Upper lobe of left lung (tissue), 6 donors: Measurements from ENCODE around the gene MBL2. TPM values are rescaled to one million over a fixed set of nuclear protein-coding genes. Genes with fewer than 3 reads are reported as not detected.

Experiments used
- ATAC-seq, 2 donors: fragments of 200-7000 bp; cut with Tn5 transposase; one replicate each; pipeline ENCODE4 v1.9.1; 2022; ENCODE audit warnings: mild to moderate bottlenecking in 2 of 2, moderate library complexity in 2 of 2; ENCODE audit not compliant: low FRiP score in 2 of 2
- DNase-seq, 2 donors: peaks; one replicate each; pipeline ENCODE4 v3.0.0-alpha.2; 2019 to 2020
- H3K27ac ChIP-seq, 4 donors: fragments of 200-600 bp; sonication (generic); one replicate each; pipeline ENCODE4 v1.5.1; 2016 to 2019
- H3K27me3 ChIP-seq, 4 donors: fragments of 200-600 bp; sonication (generic); one replicate each; pipeline ENCODE4 v1.5.1; 2017 to 2019
- H3K36me3 ChIP-seq, 4 donors: fragments of 200-600 bp; sonication (generic); one replicate each; pipeline ENCODE4 v1.5.1; 2016 to 2019
- H3K4me1 ChIP-seq, 4 donors: fragments of 200-600 bp; sonication (generic); one replicate each; pipeline ENCODE4 v1.5.1; 2018 to 2019
- H3K4me3 ChIP-seq, 4 donors: fragments of 200-600 bp; sonication (generic); one replicate each; pipeline ENCODE4 v1.5.1; 2017 to 2019; ENCODE audit warnings: mild to moderate bottlenecking in 2 of 4, moderate library complexity in 1 of 4
- H3K9me3 ChIP-seq, 4 donors: fragments of 200-600 bp; sonication (generic); one replicate each; pipeline ENCODE4 v1.5.1; 2018 to 2019
- CTCF ChIP-seq, 6 experiments: fragments of 450-650 bp in 4 of 6; fragments of 200-600 bp in 2 of 6; sonication (generic) in 2 of 6; IDR thresholded peaks; one replicate each; pipeline ENCODE4 v1.5.1; 2016 to 2019; ENCODE audit warnings: antibody characterized with exemption in 6 of 6
- EP300 ChIP-seq, 4 donors: sonication (generic); formaldehyde crosslinking; IDR thresholded peaks; one replicate each; pipeline ENCODE4 v1.5.1; 2017; ENCODE audit warnings: antibody characterized with exemption in 4 of 4, control low read depth in 2 of 4
- POLR2A ChIP-seq, 4 donors: fragments of 450-650 bp; IDR thresholded peaks; one replicate each; pipeline ENCODE4 v1.5.1; 2016 to 2017; ENCODE audit warnings: antibody characterized with exemption in 4 of 4, mild to moderate bottlenecking in 2 of 4
- POLR2AphosphoS5 ChIP-seq, 2 donors: sonication (generic); formaldehyde crosslinking; IDR thresholded peaks; one replicate each; pipeline ENCODE4 v1.5.1; 2017; ENCODE audit warnings: antibody characterized with exemption in 2 of 2
- WGBS, 2 donors: methylation state at CpG; one replicate each; pipeline ENCODE4 v1.1.5; 2017 to 2018; 5-methylcytosine and 5-hydroxymethylcytosine counted together
- total RNA-seq, 6 donors: library from RNA; depleted of rRNA in 4 of 6; stranded (reverse); fragments of >200 nt in 4 of 6; gene quantifications; one replicate each; pipeline versions ENCODE4 v1.1.0 to v1.2.1, GENCODE V29; 2016 to 2021
- donor health status: DM: no; HTN: no; CAD: no; lungs with moderate emphysema.
- donor health status: DM: no; HTN: yes; CAD: no; lungs with severe emphysema.

MBL2 gene
- total RNA-seq, 6 donors from 2014 or later = 0.10 TPM; not detected in 5

GRCh38 chr10:52752801-52753445, 19.7 kb downstream of the MBL2 start:
- DNase-seq (no peak), ATAC-seq (no peak)
- H3K27ac ChIP-seq = no peak overlapping the region
- TF ChIP-seq CTCF (IDR thresholded peaks at IDR 0.05) = no peak
- TF ChIP-seq EP300 (IDR thresholded peaks at IDR 0.05) = no peak
- H3K27me3 ChIP-seq = no peaks in the 10 kb centered on the region
- 62 to 82% methylated on average over 2 to 3 of the region's 3 CpGs for WGBS, 2 donors
- no peaks in the 10 kb centered on the region for H3K36me3 ChIP-seq
- H3K4me3 ChIP-seq = no peak overlapping the region
- H3K9me3 ChIP-seq = no peaks in the 10 kb centered on the region
- H3K4me1 ChIP-seq = peaks cover 0 to 6% (median 3%) of the 10 kb centered on the region in 4 donors

- ATAC-seq (no peak), DNase-seq (no peak)
- no peaks in the 10 kb centered on the region for H3K9me3 ChIP-seq
- no peaks in the 10 kb centered on the region for H3K36me3 ChIP-seq
- no peaks in the 10 kb centered on the region for H3K27me3 ChIP-seq
- no peak overlapping the region for H3K27ac ChIP-seq
- no peak for TF ChIP-seq POLR2A (IDR thresholded peaks at IDR 0.05)
- TF ChIP-seq CTCF (IDR thresholded peaks at IDR 0.05) = no peak
- no peak for TF ChIP-seq EP300 (IDR thresholded peaks at IDR 0.05)
- no peak for TF ChIP-seq POLR2AphosphoS5 (IDR thresholded peaks at IDR 0.05)
- WGBS, 2 donors = 73 to 77% methylated on average over 1 of the region's 1 CpG
- no peak overlapping the region for H3K4me3 ChIP-seq
- peaks cover 0 to 6% (median 1%) of the 10 kb centered on the region in 4 donors for H3K4me1 ChIP-seq
Measured at GRCh38 chr10:52752261-52752660, 20.3 kb downstream of the MBL2 start.

- Histone ChIP-seq H3K27me3 (no peaks in the 10 kb centered on the region), H3K4me3 (no peak overlapping the region), H3K4me1 (peaks cover 0 to 6% (median 0%) of the 10 kb centered on the region in 4 donors), H3K9me3 (no peaks in the 10 kb centered on the region), H3K36me3 (no peaks in the 10 kb centered on the region), H3K27ac (no peak overlapping the region)
- 87 to 90% methylated on average over 2 of the region's 2 CpGs for WGBS, 2 donors
- TF ChIP-seq POLR2A (IDR thresholded peaks at IDR 0.05) = no peak
- TF ChIP-seq POLR2AphosphoS5 (IDR thresholded peaks at IDR 0.05) = no peak
- TF ChIP-seq CTCF (IDR thresholded peaks at IDR 0.05) = no peak
- no peak for TF ChIP-seq EP300 (IDR thresholded peaks at IDR 0.05)
- DNase-seq (no peak), ATAC-seq (no peak)
Measured at GRCh38 chr10:52751337-52751736, 21.2 kb downstream of the MBL2 start.

GRCh38 chr10:52750629-52751028, 22.0 kb downstream of the MBL2 start:
- ATAC-seq (no peak), DNase-seq (no peak)
- TF ChIP-seq POLR2AphosphoS5 (IDR thresholded peaks at IDR 0.05) (no peak), EP300 (IDR thresholded peaks at IDR 0.05) (no peak), CTCF (IDR thresholded peaks at IDR 0.05) (no peak), POLR2A (IDR thresholded peaks at IDR 0.05) (no peak)
- no peaks in the 10 kb centered on the region for H3K36me3 ChIP-seq
- H3K4me1 ChIP-seq = peaks cover 0 to 1% (median 0%) of the 10 kb centered on the region in 4 donors
- no peaks in the 10 kb centered on the region for H3K27me3 ChIP-seq
- 58 to 88% methylated on average over 1 of the region's 1 CpG for WGBS, 2 donors
- no peak overlapping the region for H3K27ac ChIP-seq
- no peak overlapping the region for H3K4me3 ChIP-seq
- H3K9me3 ChIP-seq = no peaks in the 10 kb centered on the region

GRCh38 chr10:52747694-52748093, 24.9 kb downstream of the MBL2 start:
- no peaks in the 10 kb centered on the region for H3K27me3 ChIP-seq
- WGBS, 2 donors = 91 to 96% methylated on average over 4 of the region's 4 CpGs
- no peak for DNase-seq
- ATAC-seq = no peak
- H3K4me3 ChIP-seq = no peak overlapping the region
- no peaks in the 10 kb centered on the region for H3K4me1 ChIP-seq
- H3K36me3 ChIP-seq = no peaks in the 10 kb centered on the region
- H3K27ac ChIP-seq = no peak overlapping the region
- TF ChIP-seq POLR2AphosphoS5 (IDR thresholded peaks at IDR 0.05) = no peak
- TF ChIP-seq CTCF (IDR thresholded peaks at IDR 0.05) = no peak
- TF ChIP-seq EP300 (IDR thresholded peaks at IDR 0.05) = no peak
- TF ChIP-seq POLR2A (IDR thresholded peaks at IDR 0.05) = no peak
- no peaks in the 10 kb centered on the region for H3K9me3 ChIP-seq
